HG02763 (cell line): Measurements from ENCODE around the gene MCC.

Source experiments
- ATAC-seq: cut with Tn5 transposase; IDR thresholded peaks from one replicate; pipeline ENCODE4 v1.9.1; 2021; ENCODE audit warnings: mild to moderate bottlenecking, moderate library complexity; ENCODE audit not compliant: unreplicated experiment

Gene MCC

DNA sequence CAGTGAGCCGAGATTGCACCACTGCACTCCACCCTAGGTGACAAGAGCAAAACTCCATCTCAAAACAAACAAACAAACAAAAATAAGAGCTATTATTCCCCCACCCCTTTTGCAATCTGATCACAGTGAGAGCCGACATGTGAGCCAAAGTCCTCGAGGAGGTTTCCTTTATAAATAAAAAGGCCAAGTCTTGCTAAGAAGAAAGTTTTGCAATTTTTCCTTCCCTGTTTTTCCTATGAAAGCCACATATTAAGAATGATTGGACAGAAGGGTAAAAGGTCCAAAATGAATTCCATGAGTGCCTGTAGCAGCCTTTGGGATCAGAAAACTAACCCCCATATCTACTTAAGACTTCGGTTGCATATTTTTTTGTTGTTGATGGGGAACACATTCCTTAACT is 233.1 kb downstream of the MCC start:
- ATAC-seq: no peak

DNA sequence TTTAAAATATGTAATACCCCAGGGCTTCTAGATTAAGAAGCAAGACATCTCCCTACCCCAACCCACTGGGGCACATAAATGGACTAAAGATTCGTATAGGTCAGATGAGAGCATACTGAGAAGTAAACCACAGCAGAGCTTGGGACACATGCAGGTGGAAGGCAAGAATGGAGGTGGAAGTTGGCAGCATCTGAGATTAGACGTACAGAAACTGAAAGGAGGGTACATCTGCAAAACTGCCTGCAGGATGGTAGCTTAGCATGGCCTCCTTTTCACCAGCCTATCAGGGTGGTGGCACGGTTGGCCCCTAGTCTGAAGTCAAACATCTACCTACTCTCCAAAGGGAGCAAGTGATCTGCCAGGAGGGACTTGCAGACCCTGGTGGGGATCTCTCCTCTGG is 235.2 kb downstream of the MCC start:
- no peak for ATAC-seq

DNA sequence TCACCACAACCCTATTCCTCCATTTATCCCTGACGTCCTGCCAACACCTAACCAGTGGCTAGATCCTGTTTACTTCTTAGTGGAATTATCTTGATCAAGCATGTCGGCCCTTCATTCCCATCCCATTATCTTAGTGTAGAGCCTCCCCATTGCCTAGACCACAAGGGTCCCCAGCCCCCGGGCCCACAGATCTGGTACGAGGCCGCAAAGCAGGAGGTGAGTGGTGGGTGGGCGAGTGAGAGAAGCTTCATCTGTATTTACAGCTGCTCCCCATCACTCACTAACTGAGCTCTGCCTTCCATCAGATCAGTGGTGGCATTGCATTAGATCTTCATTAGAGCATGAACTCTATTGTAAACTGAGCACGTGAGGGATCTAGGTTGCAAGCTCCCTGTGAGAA is 236.2 kb downstream of the MCC start:
- no peak for ATAC-seq

DNA sequence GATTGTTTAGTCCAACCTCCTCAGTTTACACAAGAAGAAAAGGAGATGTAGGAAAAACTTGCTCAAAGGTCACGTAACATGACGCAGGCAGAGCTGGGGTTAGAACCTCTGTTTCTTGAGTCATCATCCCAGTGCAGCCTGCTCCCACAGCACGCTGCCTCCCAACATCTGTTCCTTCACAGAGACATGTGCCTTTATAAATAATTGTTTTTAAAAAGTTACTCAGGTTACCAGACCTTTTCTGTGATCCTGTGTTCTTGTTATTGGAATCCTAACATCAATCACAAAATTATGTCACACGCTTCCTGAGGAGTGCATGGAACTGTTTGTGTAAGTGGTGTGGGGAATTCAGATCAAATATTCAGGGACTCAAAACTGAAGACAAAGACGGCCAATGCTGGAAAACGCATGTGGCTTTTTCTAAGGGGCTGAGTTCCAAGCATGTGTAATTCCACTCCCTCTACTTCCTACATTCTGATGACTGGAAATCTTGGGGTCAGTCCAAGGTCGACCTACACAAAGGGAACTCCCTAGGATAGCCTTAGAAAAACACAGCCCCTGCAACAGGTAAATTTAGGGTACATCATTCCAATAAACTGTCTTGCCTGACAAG is 237.8 kb downstream of the MCC start:
- no peak for ATAC-seq

DNA sequence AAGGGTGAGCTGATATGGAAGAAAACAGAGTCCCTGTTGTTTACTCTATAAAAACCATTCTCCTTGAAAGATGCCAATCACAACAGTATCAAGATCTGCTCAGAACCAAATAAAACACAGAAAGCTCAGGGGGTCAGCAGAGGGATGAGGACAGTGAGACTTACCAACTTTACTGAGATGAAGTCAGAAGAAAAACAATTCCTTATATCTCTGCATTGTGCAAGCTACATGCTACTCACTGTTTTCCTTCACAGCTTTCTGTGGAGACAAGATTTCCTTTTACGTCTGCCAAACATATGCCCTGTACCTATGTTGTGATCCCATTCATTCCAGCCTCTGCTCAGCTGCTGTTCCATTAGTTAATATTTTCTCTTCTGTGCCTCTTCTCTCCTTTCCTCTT is 239.0 kb downstream of the MCC start:
- no peak for ATAC-seq

DNA sequence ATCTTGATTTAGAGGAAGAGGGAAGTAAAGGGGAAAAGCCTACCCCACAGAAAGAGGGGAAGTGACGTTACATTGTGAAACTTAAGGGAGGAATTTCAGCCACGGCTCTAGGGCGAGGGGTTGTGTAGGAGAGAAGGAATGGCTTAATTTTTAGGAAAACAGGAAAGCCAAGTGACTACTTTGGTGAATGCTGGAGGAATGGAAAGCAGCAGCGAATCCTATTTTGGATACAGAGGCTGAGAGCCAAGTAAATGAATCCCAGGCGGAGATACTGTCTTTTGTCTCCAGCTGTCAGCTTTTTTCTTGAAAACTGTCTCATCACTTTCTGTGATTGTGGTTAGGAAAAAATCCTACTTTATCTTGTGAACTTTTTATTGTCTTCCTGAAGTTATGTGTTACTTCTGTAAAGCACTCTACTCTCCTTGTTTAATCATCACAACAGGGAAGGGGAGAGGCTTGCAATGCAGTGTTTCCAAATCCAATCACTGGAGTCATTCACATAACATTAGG is 241.8 kb downstream of the MCC start:
- ATAC-seq: no peak

DNA sequence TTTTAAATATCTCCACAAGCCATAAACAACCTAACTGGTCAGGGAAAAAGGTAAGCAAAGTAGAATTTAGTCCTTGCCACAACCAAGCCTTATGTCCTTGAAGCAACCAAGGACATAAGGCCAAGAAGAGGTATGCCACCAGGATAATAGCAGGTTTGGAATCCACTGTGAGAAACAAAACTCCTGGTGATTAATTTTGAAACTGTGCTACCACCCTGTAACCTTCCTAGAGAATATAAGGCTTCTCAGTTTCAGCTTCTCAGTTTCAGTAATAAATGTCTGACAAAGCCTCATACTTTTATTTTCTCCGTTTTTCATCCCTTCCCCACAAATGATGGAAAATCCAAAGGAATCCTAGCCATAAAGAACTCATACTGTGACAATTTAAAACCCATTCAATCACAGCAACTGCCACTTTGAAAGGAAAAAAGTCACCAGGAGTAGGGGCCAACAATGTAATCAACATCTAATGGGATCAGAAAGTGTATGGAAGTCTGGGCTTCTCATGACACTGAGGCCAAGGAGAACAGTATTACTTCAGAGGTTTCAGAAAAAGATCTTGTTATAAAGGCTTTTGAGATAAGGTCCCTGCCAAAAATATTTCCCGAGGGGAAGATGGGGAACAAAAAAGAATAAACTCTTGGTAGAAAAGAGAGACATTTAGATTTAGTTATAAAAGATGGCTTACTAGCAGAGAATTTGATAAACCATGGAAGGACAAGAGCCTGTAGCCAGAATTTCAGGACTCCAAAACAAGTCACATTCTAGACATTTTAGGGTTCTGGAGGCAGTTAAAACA is 242.6 kb downstream of the MCC start:
- ATAC-seq: no peak

DNA sequence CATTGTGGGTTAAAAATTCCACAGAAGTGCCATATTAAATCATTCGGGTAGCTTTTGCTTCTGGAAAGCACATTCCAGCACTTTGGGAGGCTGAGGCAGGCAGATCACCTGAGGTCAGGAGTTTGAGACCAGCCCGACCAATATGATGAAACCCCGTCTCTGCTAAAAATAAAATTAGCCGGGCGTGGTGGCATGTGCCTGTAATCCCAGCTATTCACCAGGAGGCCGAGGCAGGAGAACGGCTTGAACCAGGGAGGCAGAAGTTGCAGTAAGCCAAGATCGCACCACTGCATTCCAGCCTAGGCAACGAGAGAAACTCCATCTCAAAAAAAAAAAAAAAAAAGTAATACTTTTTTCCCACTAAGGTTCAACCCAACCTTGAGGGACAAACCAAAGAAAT is 243.3 kb downstream of the MCC start:
- ATAC-seq: no peak

DNA sequence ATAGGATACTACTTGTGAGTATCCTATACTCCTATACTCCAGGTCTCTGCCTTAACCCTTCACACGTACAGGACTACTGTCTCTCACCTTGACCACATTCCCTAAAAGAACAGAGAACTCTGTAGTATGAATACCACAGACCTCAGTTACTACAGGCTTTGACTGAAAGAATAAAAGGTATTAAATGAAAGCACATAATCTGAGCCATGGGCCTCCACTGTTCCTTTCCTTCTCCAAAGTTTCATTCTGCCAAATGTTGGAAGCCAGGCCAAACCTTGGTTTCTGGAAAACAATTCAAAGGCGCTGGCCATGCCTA is 244.9 kb downstream of the MCC start:
- ATAC-seq: no peak

DNA sequence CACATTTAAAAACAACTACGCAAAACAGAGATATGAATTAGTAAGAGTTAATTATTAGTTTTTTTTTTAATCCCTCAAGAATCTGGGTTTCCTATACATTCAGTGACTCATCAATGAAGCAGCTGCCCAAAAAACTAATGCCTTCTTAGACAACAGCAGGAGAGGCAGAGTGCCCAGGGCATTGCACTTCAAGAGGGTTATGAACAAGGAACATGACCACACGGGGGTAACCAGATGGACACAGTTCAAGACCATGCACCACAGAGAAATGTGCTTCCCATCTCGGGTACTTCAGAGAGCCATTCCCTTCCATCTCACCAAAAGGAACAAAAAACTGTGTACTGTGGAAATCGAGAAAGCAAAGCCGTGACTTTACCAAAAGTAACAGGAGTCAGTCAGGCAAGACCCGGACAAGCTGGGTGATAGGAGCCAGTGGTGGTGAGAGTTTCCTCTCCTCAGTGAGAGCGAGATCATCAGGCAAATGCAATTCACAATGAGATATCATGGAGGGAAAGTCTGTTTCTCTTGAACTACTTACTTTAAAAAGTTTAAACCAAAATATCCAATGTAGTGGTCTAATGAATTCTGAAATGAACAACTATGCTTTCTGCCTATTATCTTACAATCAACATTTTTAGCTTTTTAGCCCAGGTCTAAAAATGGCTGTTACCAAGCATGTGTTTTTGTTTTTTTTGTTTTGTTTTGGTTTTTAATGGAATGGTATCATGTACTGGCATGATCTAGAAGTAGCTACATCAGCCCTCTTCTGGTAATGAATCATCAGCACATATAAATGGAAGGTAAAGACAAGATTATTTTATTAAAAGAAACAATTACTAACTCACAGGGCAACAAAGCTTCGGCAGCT is 245.5 kb downstream of the MCC start:
- ATAC-seq: no peak

DNA sequence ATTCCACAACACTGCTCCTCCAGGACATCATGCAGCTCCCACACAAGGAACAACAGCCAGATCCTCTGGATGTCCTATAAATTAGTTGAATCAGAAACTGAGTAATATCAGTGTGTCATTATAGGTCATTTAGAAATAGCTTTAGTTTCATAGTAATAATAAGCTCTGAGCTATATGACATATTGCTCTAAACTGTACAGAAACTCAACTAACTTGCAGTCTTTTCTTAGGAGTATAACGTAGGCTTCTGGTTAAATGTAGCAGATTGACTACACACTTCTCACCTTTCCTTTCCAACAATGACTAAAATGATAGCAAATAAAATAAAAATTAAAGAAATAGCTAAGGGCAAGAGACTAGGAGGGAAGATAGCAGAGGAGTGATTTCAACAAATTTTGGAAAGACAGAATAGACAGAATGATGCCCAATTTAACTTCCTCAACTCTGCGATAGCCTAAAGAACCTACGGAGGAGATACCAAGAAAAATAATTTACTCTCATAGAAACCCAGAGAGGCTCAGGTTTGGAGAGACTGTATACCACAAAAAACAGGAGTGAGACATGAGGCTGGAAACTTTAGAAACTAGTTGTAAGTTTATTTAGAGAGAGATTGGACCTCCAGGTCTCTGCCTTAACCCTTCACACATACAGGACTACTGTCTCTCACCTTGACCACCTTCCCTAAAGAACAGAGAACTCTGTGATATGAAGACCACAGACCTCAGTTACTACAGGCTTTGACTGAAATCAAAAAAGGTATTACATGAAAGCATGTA is 247.1 kb downstream of the MCC start:
- ATAC-seq: no peak

DNA sequence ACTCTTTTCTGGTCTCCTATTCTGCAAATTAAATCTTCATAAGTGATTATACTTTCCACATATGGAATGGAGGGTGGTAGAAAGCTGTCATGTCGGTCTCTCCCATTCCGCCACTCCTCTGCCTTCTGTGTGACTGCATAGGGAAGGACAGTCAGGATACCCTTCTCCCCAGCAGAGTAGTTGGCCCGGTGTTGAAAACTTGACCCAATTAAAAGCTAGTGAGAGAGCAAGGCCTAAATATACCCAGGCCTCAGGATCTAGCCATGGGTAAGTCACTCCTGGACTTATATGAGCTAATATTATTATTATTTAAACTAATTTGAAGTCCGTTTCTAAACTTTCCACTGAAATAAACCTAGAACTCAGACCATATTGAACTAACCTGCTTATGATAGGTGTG is 248.2 kb downstream of the MCC start:
- no peak for ATAC-seq

DNA sequence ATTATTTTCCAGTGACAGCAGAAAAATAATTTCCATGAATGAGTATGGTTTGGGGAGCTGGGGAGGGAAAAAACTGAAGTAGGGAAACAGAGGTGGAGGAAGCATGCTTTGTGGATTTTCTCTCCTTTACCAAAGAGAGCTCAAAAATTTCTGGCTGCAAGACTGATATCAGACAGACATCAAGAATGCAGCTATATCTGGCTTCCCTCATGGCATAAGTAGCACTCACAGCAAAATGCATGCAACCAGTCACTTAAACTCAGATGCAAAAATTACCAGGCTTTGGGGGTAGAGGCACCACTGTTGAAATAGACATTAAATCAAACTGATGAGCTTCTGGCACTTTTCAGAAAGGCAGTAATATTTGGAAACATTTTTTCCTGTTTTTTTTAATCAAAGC is 250.4 kb downstream of the MCC start:
- no peak for ATAC-seq

DNA sequence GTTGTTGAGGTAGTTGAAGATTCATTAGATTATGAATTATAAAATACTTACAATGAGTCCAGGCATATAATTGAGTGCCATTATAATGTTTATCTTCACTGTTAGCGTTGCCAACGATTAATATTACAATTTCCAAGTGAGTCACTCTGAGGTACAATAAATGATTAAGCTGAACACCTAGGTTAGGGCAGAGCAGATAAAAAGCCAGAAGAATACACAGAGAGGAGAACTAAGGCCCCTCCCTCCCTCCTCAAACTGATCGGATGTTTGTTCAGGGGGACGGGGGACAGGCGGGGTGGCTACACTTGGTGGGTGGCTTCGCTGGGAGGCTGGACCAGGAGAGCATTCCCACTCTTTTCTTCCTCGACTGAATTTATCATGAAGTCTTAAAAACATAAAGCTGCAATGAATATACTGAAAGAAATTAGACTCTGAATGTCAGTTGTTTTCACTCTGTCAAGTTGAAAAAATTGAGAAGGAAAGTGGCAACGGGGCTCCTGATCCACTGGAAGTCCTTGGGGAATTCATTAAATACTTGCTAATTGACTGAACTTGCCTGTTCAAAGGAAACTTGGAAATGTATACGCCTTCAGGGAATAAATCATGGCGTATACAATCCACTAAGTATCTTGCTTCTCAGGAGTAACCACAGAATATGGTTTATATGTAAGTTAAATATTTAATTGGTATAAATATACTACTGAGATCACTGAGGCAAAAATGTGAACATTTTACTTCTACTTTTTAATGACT is 251.5 kb downstream of the MCC start:
- ATAC-seq: no peak

DNA sequence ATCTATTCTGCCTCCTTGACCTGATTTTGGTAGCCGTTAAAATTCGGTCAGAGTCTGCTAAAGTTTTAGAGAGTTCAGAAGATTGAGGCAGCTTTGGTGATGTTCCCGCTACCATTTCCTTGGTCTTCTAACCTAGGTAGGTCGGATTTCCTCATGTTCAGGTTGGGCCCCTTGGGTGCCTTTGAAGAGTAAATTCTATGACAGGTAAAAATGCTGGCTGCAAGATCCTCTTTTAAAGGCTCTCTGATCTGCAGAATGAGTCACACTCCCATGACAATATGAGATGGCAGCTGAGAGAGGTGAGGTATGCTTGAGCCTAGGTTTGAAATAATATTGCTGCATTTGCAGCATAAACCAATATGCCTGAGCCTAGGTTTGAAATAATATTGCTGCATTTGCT is 252.4 kb downstream of the MCC start:
- ATAC-seq: no peak

DNA sequence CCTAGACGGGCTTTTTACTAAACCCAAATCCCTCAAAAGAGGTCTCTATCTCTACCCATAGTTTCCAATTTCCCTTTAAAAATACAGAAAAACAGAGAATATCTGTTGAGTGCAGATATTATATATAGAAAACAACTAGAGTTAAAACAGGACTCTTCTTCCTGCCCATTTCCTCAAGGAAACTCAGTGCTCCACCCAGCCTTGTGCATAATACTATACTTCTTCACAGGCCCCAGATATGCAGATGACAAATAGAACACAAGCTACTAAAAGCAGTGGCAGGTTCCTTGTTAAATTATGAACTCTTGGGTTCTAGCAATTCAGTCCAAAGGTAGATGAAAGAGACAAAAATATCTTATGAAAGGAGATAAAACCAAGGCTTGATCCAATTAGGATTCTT is 253.7 kb downstream of the MCC start:
- ATAC-seq: no peak

DNA sequence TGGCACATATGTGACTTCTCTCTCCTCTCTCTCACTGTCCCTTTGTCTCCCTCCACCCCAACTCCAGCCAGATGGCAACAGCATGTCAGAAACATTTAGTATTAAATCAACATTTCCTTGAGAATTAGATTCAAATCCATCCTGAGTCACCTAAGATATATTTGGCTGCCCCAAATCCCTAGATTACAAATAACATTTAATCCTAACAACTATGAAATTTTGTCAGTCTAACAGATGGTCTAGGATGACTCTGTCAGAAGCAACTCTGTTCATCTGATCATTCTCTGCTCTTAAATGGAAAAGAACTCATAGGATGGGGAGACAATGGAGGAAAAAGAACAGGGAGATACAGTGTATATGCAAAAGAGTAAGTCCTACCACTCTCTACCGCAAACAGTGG is 254.6 kb downstream of the MCC start:
- no peak for ATAC-seq

DNA sequence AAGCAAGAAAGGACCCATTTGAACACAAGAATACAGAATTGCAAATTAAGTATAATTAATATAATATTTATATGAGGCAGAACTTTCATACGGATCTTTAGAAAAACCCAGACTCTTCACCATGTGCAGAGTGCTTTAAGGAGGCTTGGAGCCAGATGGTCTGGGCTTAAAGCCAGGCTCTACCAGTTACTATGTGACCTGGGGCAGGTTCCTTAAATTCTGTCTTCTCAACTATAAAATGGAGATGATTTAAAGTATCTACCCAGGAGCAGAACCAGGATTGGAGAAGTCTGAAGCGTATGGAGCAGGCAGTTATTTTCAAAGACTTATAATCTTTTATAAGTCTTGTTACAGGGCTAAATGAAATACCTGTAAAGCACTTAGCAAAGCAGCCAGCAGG is 255.6 kb downstream of the MCC start:
- ATAC-seq: no peak

DNA sequence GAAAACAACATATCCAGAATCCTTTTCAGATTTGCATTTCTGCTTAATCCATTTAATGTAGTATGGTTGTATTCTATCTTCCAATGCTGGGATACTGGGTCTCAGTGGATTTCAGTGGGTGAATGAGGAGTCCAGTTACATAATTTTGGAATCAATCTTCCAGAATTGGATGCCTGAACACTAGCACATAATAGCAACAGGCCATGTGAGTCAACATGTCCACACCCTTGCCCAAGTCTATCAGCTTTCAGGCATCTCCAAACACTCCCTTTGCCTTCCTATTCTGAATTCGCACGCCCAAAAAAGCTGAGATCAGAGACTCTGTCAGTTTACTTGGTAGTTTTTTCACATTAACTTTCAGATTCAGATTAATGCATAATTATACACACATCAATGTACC is 256.0 kb downstream of the MCC start:
- ATAC-seq: no peak

DNA sequence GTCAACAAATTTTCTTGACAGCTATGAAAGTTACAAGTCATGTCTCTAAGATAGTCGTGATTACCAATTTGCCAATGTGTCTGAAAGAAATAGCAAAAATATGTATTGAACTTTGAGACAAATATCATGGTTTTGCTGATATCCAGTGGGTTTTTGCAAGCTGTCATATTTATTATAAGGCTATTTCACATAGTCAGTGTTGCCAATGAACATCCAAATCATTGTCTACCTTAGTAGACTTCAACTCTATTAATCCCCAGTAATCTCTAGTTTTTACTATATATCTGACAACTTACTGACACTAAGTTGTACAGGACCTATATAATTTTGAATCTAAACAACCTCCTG is 256.6 kb downstream of the MCC start:
- no peak for ATAC-seq
